ENCODE measurements around the gene MYCN.

DNA sequence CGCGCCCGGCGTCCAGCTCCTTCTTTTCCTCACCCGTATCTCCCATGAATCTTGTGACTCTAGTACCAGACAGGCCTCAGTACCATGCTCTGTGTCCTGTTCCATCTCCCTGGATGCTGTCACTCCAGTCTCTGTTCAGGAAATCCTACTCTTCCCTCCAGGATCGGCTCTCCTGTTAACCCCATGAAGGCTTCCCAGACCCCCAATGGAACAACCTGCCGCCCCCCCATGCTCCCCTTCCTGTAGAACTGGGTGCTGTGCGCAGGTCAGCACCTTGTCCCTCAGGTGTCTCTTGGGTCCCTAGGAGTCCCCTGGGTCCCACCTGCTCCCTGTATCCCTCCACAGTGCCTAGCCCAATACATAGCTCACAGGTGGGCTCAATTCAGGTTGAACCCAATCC, 41.3 kb downstream of the MYCN start:
- TF ChIP-seq, protein P1, sequence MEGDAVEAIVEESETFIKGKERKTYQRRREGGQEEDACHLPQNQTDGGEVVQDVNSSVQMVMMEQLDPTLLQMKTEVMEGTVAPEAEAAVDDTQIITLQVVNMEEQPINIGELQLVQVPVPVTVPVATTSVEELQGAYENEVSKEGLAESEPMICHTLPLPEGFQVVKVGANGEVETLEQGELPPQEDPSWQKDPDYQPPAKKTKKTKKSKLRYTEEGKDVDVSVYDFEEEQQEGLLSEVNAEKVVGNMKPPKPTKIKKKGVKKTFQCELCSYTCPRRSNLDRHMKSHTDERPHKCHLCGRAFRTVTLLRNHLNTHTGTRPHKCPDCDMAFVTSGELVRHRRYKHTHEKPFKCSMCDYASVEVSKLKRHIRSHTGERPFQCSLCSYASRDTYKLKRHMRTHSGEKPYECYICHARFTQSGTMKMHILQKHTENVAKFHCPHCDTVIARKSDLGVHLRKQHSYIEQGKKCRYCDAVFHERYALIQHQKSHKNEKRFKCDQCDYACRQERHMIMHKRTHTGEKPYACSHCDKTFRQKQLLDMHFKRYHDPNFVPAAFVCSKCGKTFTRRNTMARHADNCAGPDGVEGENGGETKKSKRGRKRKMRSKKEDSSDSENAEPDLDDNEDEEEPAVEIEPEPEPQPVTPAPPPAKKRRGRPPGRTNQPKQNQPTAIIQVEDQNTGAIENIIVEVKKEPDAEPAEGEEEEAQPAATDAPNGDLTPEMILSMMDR (IDR thresholded peaks at IDR 0.05), result no peak
- no peak for TF ChIP-seq POLR2A (IDR thresholded peaks at IDR 0.05)

Measured in esophagus squamous epithelium (tissue), 4 donors.